Right lobe of liver (tissue), 4 donors: Measurements from ENCODE around the gene GABRG3.

Experiments
- CTCF ChIP-seq, 4 donors: fragments of 200-600 bp in 3 of 4; fragments of 450-650 bp in 1 of 4; IDR thresholded peaks; one replicate each; pipeline versions ENCODE4 v1.5.1 to v1.8.0; 2016 to 2022; ENCODE audit warnings: antibody characterized with exemption in 4 of 4, mild to moderate bottlenecking in 2 of 4
- POLR2A ChIP-seq: fragments of 450-650 bp; IDR thresholded peaks from one replicate; pipeline ENCODE4 v1.6.1; 2017; ENCODE audit warnings: antibody characterized with exemption, mild to moderate bottlenecking
- donor health status: DM: no; HTN: no; CAD: no.
- donor health status: DM: no; HTN: no; CAD: no.
- donor health status: DM: no; HTN: yes; CAD: no.

GRCh38 chr15:27433604-27434003 is 462.6 kb downstream of the GABRG3 start:
- no peak for TF ChIP-seq CTCF (IDR thresholded peaks at IDR 0.05)
- no peak for TF ChIP-seq POLR2A
